CD4-positive, alpha-beta T cell treated with Interleukin-4 for 4 hours (primary cell): ENCODE results near the gene RMI1.
"Not testable (repeated sequence)": the region's sequence is repeated elsewhere in the genome, so short reads cannot be mapped to it uniquely, and the experiment has no call there.

ENCODE experiments used
- DNase-seq: peaks from one replicate; pipeline ENCODE4 v3.0.0-alpha.2; 2020

RMI1 gene

GRCh38 chr9:84027201-84027600 lies 46.6 kb downstream of the RMI1 start:
- DNase-seq = no peak

- no peak for DNase-seq
Measured at GRCh38 chr9:84031534-84031933, 50.9 kb downstream of the RMI1 start.

DNA sequence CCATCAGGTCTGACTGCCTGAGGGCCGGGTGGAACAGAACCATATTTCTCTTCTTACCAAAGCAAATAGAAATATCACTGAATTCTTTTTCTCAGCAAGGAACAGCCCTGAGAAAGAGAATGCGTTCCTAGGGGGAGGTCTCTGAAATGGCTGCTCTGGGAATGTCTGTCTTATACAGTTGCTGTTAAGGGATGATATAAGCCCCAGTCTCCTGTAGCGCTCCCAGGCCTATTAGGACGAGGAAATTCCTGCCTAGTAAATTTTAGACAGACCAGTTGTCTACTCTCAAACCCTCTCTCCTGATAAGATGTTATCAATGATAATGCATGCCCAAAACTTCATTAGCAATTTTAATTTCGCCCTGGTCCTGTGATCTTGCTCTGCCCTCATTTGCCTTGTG lies 61.3 kb downstream of the RMI1 start:
- not testable (repeated sequence) for DNase-seq

- no peak for DNase-seq
Measured at GRCh38 chr9:84045481-84046097, 65.0 kb downstream of the RMI1 start.
